ENCODE measurements around the gene PARL. TPM values are rescaled to one million over a fixed set of nuclear protein-coding genes. Genes with fewer than 3 reads are reported as not detected.

PARL gene
- total RNA-seq, 4 donors from 2014 or later = 30.5 to 49.5 (median 41.3) TPM

DNA sequence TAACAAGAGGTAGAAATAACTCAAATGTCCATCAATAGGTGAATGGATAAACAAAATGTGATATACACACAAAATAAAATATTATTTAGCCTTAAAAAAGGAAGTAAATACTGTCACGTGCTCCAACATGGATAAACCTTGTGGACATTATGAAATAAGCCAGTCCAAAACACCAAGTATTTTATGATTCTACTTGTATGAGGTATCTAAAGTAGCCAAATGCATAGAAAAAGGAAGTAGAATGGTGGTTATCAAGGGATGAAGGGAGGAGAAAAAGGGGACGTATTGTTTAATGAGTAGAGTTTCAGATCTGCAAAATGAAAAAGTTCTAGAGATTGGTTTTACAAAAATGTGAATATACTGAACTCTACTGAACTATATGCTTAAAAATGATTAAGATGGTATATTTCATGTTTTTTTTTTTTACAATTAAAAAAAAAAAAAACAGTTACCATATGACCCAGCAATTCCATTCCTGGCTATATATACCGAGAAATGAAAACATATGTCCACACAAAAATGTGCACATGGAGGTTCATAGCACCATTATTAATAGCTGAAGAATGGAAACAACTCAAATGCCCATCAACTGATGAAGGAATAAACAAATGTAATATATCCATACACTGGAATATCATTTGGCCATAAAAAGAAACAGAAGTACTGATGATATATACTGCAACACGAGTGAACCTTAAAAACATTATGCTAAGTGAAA lies 30.2 kb downstream of the PARL start:
- intact Hi-C loops (cut with DNase I; ENCODE audit: low total_unique reads) = no loop called here
- no peaks in the 10 kb centered on the region for H3K36me3 ChIP-seq
- H3K27me3 ChIP-seq = no peaks in the 10 kb centered on the region
- TF ChIP-seq, protein P1, sequence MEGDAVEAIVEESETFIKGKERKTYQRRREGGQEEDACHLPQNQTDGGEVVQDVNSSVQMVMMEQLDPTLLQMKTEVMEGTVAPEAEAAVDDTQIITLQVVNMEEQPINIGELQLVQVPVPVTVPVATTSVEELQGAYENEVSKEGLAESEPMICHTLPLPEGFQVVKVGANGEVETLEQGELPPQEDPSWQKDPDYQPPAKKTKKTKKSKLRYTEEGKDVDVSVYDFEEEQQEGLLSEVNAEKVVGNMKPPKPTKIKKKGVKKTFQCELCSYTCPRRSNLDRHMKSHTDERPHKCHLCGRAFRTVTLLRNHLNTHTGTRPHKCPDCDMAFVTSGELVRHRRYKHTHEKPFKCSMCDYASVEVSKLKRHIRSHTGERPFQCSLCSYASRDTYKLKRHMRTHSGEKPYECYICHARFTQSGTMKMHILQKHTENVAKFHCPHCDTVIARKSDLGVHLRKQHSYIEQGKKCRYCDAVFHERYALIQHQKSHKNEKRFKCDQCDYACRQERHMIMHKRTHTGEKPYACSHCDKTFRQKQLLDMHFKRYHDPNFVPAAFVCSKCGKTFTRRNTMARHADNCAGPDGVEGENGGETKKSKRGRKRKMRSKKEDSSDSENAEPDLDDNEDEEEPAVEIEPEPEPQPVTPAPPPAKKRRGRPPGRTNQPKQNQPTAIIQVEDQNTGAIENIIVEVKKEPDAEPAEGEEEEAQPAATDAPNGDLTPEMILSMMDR (IDR thresholded peaks at IDR 0.05 in 4 of 5, conservative IDR thresholded peaks at IDR 0.05 in 1 of 5) = no peak
- TF ChIP-seq POLR2A (IDR thresholded peaks at IDR 0.05) = no peak
- no peak overlapping the region for H3K4me3 ChIP-seq
- in situ Hi-C loops (cut with MboI; ENCODE audit: low sequenced_read_pairs in 4 of 4) = no loop called here
- DNase-seq (no peak), ATAC-seq (no peak)
- no peak overlapping the region for H3K27ac ChIP-seq
- H3K9me3 ChIP-seq = no peaks in the 10 kb centered on the region
- H3K4me1 ChIP-seq = peaks cover 5 to 19% of the 10 kb centered on the region in 2 donors

DNA sequence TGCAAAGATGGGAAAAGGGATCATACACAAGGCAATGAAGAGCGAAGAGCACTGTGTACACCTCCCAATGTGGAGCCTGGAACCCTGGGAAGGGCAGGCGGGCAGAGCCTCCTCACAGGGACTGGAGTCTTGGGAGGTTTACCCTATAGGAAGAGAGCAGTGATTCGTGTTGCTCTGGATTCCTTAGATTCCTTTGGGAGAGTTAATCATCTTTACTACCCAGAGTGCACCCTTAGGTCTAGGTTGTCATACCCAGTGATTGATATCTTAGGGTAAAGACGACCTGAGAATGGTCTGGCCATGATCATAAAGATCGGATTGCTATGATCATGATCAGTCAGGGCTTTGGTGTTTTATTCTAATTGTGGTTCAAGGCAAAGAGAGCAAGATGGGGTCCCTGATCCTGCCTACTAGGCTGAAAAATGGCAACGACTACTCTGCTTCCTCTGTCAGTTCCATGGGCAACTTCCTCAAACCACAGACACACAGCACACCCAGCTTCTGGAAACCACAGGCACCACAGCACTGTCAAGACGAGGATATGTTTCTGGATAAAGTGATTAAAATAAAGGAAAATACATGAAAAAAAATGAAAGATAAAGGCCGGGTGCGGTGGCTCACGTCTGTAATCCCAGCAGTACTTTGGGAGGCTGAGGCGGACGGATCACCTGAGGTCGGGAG lies 38.9 kb downstream of the PARL start:
- Histone ChIP-seq H3K27ac (no peak overlapping the region), H3K4me3 (no peak overlapping the region), H3K9me3 (no peaks in the 10 kb centered on the region), H3K4me1 (peaks cover 0 to 6% of the 10 kb centered on the region in 2 donors), H3K27me3 (no peaks in the 10 kb centered on the region), H3K36me3 (peaks cover 0 to 61% of the 10 kb centered on the region in 2 donors)
- TF ChIP-seq POLR2A (IDR thresholded peaks at IDR 0.05) = no peak
- TF ChIP-seq, protein P1 (IDR thresholded peaks at IDR 0.05 in 4 of 5, conservative IDR thresholded peaks at IDR 0.05 in 1 of 5) = no peak
- no peak for DNase-seq
- intact Hi-C loops (cut with DNase I; ENCODE audit: low total_unique reads) (no loop called here), in situ Hi-C loops (cut with MboI; ENCODE audit: low sequenced_read_pairs in 4 of 4) (no loop called here)
- ATAC-seq = no peak

DNA sequence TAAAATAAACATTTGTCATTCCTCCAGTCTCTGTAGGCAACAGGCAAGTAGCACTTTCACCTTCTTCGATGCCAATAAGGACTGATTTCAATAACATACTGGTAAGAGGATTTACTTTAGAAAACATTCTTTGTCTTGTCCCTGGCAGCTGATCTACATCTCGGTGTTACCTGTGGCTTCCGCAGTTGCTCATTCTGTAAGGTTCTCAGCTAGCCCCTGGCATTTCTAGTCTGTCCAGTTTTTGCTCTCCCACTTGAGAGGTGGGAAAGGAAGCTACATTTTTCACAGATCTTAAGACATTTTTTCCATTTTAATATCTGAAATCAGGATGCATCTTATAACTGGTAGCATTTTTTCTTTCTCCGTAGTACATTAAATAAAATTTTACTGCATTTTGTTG lies 39.6 kb downstream of the PARL start:
- Histone ChIP-seq H3K4me3 (no peak overlapping the region), H3K27me3 (no peaks in the 10 kb centered on the region), H3K4me1 (peaks cover 0 to 6% of the 10 kb centered on the region in 2 donors), H3K27ac (no peak overlapping the region), H3K9me3 (no peaks in the 10 kb centered on the region), H3K36me3 (peaks cover 0 to 66% of the 10 kb centered on the region in 2 donors)
- TF ChIP-seq, protein P1 (IDR thresholded peaks at IDR 0.05 in 4 of 5, conservative IDR thresholded peaks at IDR 0.05 in 1 of 5) = no peak
- TF ChIP-seq POLR2A (IDR thresholded peaks at IDR 0.05) = no peak
- DNase-seq (no peak), ATAC-seq (no peak)
- intact Hi-C loops (cut with DNase I; ENCODE audit: low total_unique reads) (no loop called here), in situ Hi-C loops (cut with MboI; ENCODE audit: low sequenced_read_pairs in 4 of 4) (no loop called here)

DNA sequence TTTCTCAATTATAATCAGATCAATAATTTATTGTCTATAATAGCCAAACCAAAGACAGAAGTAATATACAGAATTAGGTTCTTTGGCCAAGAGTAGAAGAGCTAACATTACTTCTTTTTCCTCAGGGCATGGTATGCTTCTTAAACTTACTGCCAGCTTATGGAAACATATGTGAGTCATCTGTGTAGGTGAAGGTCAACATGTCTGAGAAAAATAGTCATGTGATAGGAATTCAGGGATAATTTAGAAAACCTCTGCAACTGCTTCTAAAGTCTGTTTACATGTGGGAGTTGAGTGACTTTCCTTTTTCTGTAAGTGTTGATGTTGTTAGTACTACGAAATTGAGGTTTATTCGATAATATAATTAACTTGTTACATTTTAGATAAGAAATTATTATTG lies 40.1 kb downstream of the PARL start:
- no peak overlapping the region for H3K27ac ChIP-seq
- peaks cover 0 to 70% of the 10 kb centered on the region in 2 donors for H3K36me3 ChIP-seq
- in situ Hi-C loops (cut with MboI; ENCODE audit: low sequenced_read_pairs in 4 of 4) = no loop called here
- TF ChIP-seq POLR2A (IDR thresholded peaks at IDR 0.05) = no peak
- TF ChIP-seq, protein P1 (IDR thresholded peaks at IDR 0.05 in 4 of 5, conservative IDR thresholded peaks at IDR 0.05 in 1 of 5) = no peak
- H3K9me3 ChIP-seq = no peaks in the 10 kb centered on the region
- H3K4me1 ChIP-seq = peaks cover 0 to 6% of the 10 kb centered on the region in 2 donors
- no peaks in the 10 kb centered on the region for H3K27me3 ChIP-seq
- intact Hi-C loops (cut with DNase I; ENCODE audit: low total_unique reads) = no loop called here
- no peak overlapping the region for H3K4me3 ChIP-seq
- ATAC-seq = no peak
- DNase-seq = no peak
